Measurements from ENCODE around the gene ATF7. TPM values are rescaled to one million over a fixed set of nuclear protein-coding genes. Genes with fewer than 3 reads are reported as not detected.

ATF7 gene
- total and polyA plus RNA-seq, 9 of the 15 experiments (the other 6 are each of a cell fraction or from before 2014, with no cell fraction given), result 10.6 to 30.4 (median 20.7) TPM

DNA sequence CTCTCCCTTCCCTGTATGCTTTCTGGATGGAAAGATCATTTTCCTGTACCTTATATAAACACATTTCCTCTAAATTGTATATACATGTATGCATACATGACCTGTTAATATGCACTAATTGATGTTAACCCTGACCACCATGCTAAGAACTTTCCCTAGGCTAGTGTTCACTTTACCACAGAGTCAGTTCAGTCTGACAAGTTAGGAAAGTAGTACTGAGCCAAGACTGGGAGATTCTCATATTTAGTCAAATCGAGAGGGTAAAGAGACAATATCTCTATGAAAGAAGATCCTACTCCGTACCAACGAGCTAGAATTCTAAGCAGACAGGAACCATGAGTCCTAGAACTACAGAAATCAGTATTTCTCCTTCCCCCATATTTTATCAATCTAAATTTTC is 36.8 kb downstream of the ATF7 start (continued):
- no peak for TF ChIP-seq PRDM10 (IDR thresholded peaks at IDR 0.05; ENCODE audit: partially characterized antibody)
- TF ChIP-seq PCBP1 (IDR thresholded peaks at IDR 0.05; ENCODE audit: low read depth, low read length, poor library complexity, severe bottlenecking), result no peak
- no peak for TF ChIP-seq XRCC3 (IDR thresholded peaks at IDR 0.05)
- no peak for TF ChIP-seq ZNF561 (CRISPR knock-in tag; conservative IDR thresholded peaks at IDR 0.05)

DNA sequence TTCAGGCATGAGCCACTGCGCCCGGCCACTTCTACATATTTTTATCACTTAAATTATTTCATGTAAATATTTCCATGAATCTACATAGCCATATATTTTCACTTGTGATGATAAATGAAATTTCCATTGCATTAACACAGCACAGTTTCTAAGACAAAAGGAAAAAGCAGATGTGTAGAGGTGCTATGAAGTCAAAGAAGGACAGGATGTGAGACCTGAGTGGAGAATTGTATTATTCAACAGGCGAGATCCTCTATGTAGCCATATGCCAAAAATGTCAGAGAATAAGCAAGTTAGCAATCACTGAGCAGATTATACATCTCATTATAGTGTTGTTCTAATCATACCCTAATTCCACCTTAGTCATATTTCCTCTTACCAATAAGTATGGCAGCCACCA is 38.1 kb downstream of the ATF7 start:
- Histone ChIP-seq H3K79me2 (ENCODE audit: control insufficient read depth, insufficient read depth, low read length) (no peaks in the 10 kb centered on the region; the same call in 2 of the 3 replicates), H3K9me1 (ENCODE audit: control insufficient read depth, insufficient read depth, low read length) (no peaks in the 10 kb centered on the region), H2AFZ (ENCODE audit: low read depth, low read length) (no peak overlapping the region), H3K27ac (ENCODE audit: extremely low read depth, low read depth, low read length) (no peak overlapping the region), H3K9me3 (replicated peaks; ENCODE audit: control insufficient read depth, insufficient read depth, low read depth, low read length) (no peaks in the 10 kb centered on the region), H3K36me3 (ENCODE audit: control insufficient read depth, insufficient read depth, low read length) (no peaks in the 10 kb centered on the region), H3K9ac (ENCODE audit: insufficient read depth in 1 of 2, low read depth in 2 of 2, low read length in 2 of 2) (no peak overlapping the region), H3K4me1 (replicated peaks in 1 of 2; ENCODE audit: control insufficient read depth in 2 of 2, insufficient read depth in 2 of 2, low read length in 2 of 2) (peaks cover 0 to 7% of the 10 kb centered on the region in 2 experiments; a peak in 2 of 5 replicates), H3K27me3 (ENCODE audit: control insufficient read depth in 2 of 2, insufficient read depth in 2 of 2, low read length in 2 of 2) (no peaks in the 10 kb centered on the region), H3K4me2 (ENCODE audit: insufficient read depth, low read length) (no peak overlapping the region), H3K4me3 (no peak overlapping the region), H4K20me1 (replicated peaks; ENCODE audit: control insufficient read depth, insufficient read depth, low read length) (no peaks in the 10 kb centered on the region)
- FAIRE-seq (no peak), DNase-seq (ENCODE audit: extremely low read depth in 1 of 4, low spot score in 3 of 4) (no peak), ATAC-seq (no peak)
- no TSS peak for BruUV-seq (replicated peaks)
- intact Hi-C loops (cut with micrococcal nuclease) (no loop called here), in situ Hi-C loops (cut with MboI) (no loop called here)
- POLR2A ChIA-PET, result interaction anchor here (1.4 kb wide), 1 partner anchor 9 kb away, joined by 3 read pairs; no protein-coding TSS in a partner anchor
- CTCF ChIA-PET (ENCODE audit: low intra/inter-chr PET ratio), result no interaction called here
- 100% methylated on average over 3 of the region's 3 CpGs for WGBS (ENCODE audit: insufficient coverage, low coverage, missing lambda C conversion rate)
- TF ChIP-seq SRF (CRISPR knock-in tag; IDR thresholded peaks at IDR 0.05) (no peak), TBP (optimal IDR thresholded peaks at IDR 0.05; ENCODE audit: low read depth, low read length) (no peak), RFX7 (CRISPR knock-in tag; IDR thresholded peaks at IDR 0.05) (no peak), CREB5 (CRISPR knock-in tag; IDR thresholded peaks at IDR 0.05) (no peak), ZNF146 (CRISPR knock-in tag; IDR thresholded peaks at IDR 0.05; ENCODE audit: unreplicated experiment) (no peak), SAFB2 (IDR thresholded peaks at IDR 0.05; ENCODE audit: borderline replicate concordance, low read depth, low read length, severe bottlenecking) (no peak)

Measured in K562 (cell line).